Body of pancreas (tissue), 4 donors: Measurements from ENCODE around the gene BIRC6. TPM values are rescaled to one million over a fixed set of nuclear protein-coding genes. Genes with fewer than 3 reads are reported as not detected.

Source experiments
- ATAC-seq: fragments of 150-250 bp; one replicate; pipeline ENCODE4 v1.9.1; 2016
- DNase-seq, 4 donors: peaks; one replicate each; pipeline ENCODE4 v3.0.0-alpha.2; 2019
- H3K27ac ChIP-seq, 4 donors: fragments of 200-600 bp; sonication (generic); 1 replicate in 3 of 4; 2 replicates in 1 of 4; pipeline versions ENCODE4 v1.5.1 to v1.6.1; 2016 to 2019; ENCODE audit warnings: mild to moderate bottlenecking in 1 of 4, mixed read lengths in 1 of 4, moderate library complexity in 1 of 4
- H3K27me3 ChIP-seq, 2 donors: fragments of 200-600 bp; sonication (generic); one replicate each; pipeline ENCODE4 v1.6.0; 2016; ENCODE audit warnings: mild to moderate bottlenecking in 1 of 2
- H3K36me3 ChIP-seq, 2 donors: fragments of 200-600 bp; sonication (generic); replicated peaks in 1 of 2; 2 replicates each; pipeline ENCODE4 v1.5.1; 2016; ENCODE audit warnings: low read depth in 2 of 2; ENCODE audit not compliant: insufficient read depth in 1 of 2
- H3K4me1 ChIP-seq: fragments of 200-600 bp; sonication (generic); one replicate; pipeline ENCODE4 v1.6.0; 2016
- H3K4me3 ChIP-seq, 2 donors: fragments of 200-600 bp; sonication (generic); 1 replicate in 1 of 2; 2 replicates in 1 of 2; pipeline ENCODE4 v1.5.1; 2016 to 2019
- H3K9me3 ChIP-seq, 3 donors: fragments of 200-600 bp; sonication (generic); 1 replicate in 2 of 3; 2 replicates in 1 of 3; pipeline ENCODE4 v1.5.1; 2016
- CTCF ChIP-seq, 7 experiments: fragments of 450-650 bp in 4 of 7; fragments of 200-600 bp in 3 of 7; sonication (generic) in 3 of 7; IDR thresholded peaks; one replicate each; pipeline ENCODE4 v1.5.1; 2016 to 2019; ENCODE audit warnings: antibody characterized with exemption in 7 of 7
- POLR2A ChIP-seq, 3 donors: fragments of 450-650 bp; IDR thresholded peaks; one replicate each; pipeline ENCODE4 v1.6.1; 2016; ENCODE audit warnings: antibody characterized with exemption in 3 of 3, mild to moderate bottlenecking in 2 of 3
- WGBS, 2 donors: methylation state at CpG; one replicate each; pipeline ENCODE4 v1.1.5; 2017; 5-methylcytosine and 5-hydroxymethylcytosine counted together
- intact Hi-C: fragments of 100-400 bp; cut with DNase I; formaldehyde crosslinking; loops from one replicate; pipeline ENCODE4 v1.15.1; 2023
- total RNA-seq, 2 donors: library from RNA; depleted of rRNA; stranded (reverse); fragments of >200 nt; gene quantifications; one replicate each; pipeline ENCODE4 v1.1.0, GENCODE V29; 2016

The BIRC6 gene
- total RNA-seq, 2 donors from 2014 or later, result 71.9 to 102 TPM

- Histone ChIP-seq H3K4me3 (no peak overlapping the region), H3K36me3 (peaks cover 0 to 2% of the 10 kb centered on the region in 2 donors), H3K27ac (no peak overlapping the region), H3K4me1 (no peaks in the 10 kb centered on the region), H3K27me3 (no peaks in the 10 kb centered on the region), H3K9me3 (no peaks in the 10 kb centered on the region)
- 90 to 95% methylated on average over 3 of the region's 3 CpGs for WGBS, 2 donors
- TF ChIP-seq POLR2A (IDR thresholded peaks at IDR 0.05), result no peak
- no peak for TF ChIP-seq CTCF (IDR thresholded peaks at IDR 0.05)
- intact Hi-C loops, result no loop called here
- peak in 1 of 4 donors; percentile 18 for DNase-seq
- no peak for ATAC-seq
These were observed 202.3 kb downstream of the BIRC6 start for GRCh38 chr2:32559136-32559535.

- TF ChIP-seq CTCF (IDR thresholded peaks at IDR 0.05) (no peak), POLR2A (IDR thresholded peaks at IDR 0.05) (no peak)
- Histone ChIP-seq H3K4me1 (no peaks in the 10 kb centered on the region), H3K27ac (no peak overlapping the region), H3K4me3 (no peak overlapping the region), H3K27me3 (no peaks in the 10 kb centered on the region), H3K36me3 (peaks cover 0 to 4% of the 10 kb centered on the region in 2 donors), H3K9me3 (no peaks in the 10 kb centered on the region)
- intact Hi-C loops, result no loop called here
- DNase-seq, result no peak
- WGBS, 2 donors, result 79 to 82% methylated on average over 4 of the region's 4 CpGs
- no peak for ATAC-seq
These were observed 206.1 kb downstream of the BIRC6 start for GRCh38 chr2:32562906-32563305.

- DNase-seq, result no peak
- intact Hi-C loops, result no loop called here
- H3K4me3 ChIP-seq, result no peak overlapping the region
- TF ChIP-seq CTCF (IDR thresholded peaks at IDR 0.05) (no peak), POLR2A (IDR thresholded peaks at IDR 0.05) (no peak)
- no peaks in the 10 kb centered on the region for H3K27me3 ChIP-seq
- peaks cover 0 to 3% of the 10 kb centered on the region in 2 donors for H3K36me3 ChIP-seq
- H3K9me3 ChIP-seq, result no peaks in the 10 kb centered on the region
- no peak for ATAC-seq
- H3K4me1 ChIP-seq, result no peaks in the 10 kb centered on the region
- no peak overlapping the region for H3K27ac ChIP-seq
- 65 to 79% methylated on average over 2 of the region's 2 CpGs for WGBS, 2 donors
These were observed 207.7 kb downstream of the BIRC6 start for GRCh38 chr2:32564417-32565035.

- Histone ChIP-seq H3K36me3 (peaks cover 0 to 3% of the 10 kb centered on the region in 2 donors), H3K4me3 (no peak overlapping the region), H3K4me1 (no peaks in the 10 kb centered on the region), H3K9me3 (no peaks in the 10 kb centered on the region), H3K27me3 (no peaks in the 10 kb centered on the region), H3K27ac (no peak overlapping the region)
- no peak for TF ChIP-seq CTCF (IDR thresholded peaks at IDR 0.05)
- ATAC-seq (no peak), DNase-seq (no peak)
- WGBS, 2 donors, result 100% methylated on average over 1 of the region's 1 CpG
- intact Hi-C loops, result no loop called here
These were observed 209.1 kb downstream of the BIRC6 start for GRCh38 chr2:32565902-32566301.

GRCh38 chr2:32572030-32572429 lies 215.2 kb downstream of the BIRC6 start:
- Histone ChIP-seq H3K27me3 (no peaks in the 10 kb centered on the region), H3K36me3 (peaks cover 0 to 7% of the 10 kb centered on the region in 2 donors), H3K4me1 (no peaks in the 10 kb centered on the region), H3K9me3 (no peaks in the 10 kb centered on the region), H3K4me3 (no peak overlapping the region), H3K27ac (no peak overlapping the region)
- WGBS, 2 donors, result 67 to 74% methylated on average over 3 of the region's 3 CpGs
- no peak for ATAC-seq
- no peak for DNase-seq
- intact Hi-C loops, result no loop called here
- TF ChIP-seq POLR2A (IDR thresholded peaks at IDR 0.05) (no peak), CTCF (IDR thresholded peaks at IDR 0.05) (no peak)
